Esophagus muscularis mucosa (tissue), 4 donors: ENCODE data around the gene GPC5.

Experiments
- EP300 ChIP-seq: sonication (generic); formaldehyde crosslinking; IDR thresholded peaks from one replicate; pipeline ENCODE4 v1.6.1; 2017; ENCODE audit warnings: antibody characterized with exemption
- POLR2A ChIP-seq: fragments of 450-650 bp; IDR thresholded peaks from one replicate; pipeline ENCODE4 v1.6.1; 2017; ENCODE audit warnings: antibody characterized with exemption, moderate library complexity, mild to moderate bottlenecking, low read depth
- POLR2AphosphoS5 ChIP-seq, 2 donors: sonication (generic); formaldehyde crosslinking; IDR thresholded peaks; one replicate each; pipeline ENCODE4 v1.6.1; 2017; ENCODE audit warnings: antibody characterized with exemption in 2 of 2
- TF ChIP-seq, protein P1 (sequence below), 3 experiments: fragments of 200-600 bp in 2 of 3; fragments of 450-650 bp in 1 of 3; sonication (generic) in 2 of 3; IDR thresholded peaks; one replicate each; pipeline ENCODE4 v1.5.1; 2017 to 2019; ENCODE audit warnings: antibody characterized with exemption in 3 of 3, mild to moderate bottlenecking in 2 of 3, moderate library complexity in 1 of 3

- TF ChIP-seq, protein P1, sequence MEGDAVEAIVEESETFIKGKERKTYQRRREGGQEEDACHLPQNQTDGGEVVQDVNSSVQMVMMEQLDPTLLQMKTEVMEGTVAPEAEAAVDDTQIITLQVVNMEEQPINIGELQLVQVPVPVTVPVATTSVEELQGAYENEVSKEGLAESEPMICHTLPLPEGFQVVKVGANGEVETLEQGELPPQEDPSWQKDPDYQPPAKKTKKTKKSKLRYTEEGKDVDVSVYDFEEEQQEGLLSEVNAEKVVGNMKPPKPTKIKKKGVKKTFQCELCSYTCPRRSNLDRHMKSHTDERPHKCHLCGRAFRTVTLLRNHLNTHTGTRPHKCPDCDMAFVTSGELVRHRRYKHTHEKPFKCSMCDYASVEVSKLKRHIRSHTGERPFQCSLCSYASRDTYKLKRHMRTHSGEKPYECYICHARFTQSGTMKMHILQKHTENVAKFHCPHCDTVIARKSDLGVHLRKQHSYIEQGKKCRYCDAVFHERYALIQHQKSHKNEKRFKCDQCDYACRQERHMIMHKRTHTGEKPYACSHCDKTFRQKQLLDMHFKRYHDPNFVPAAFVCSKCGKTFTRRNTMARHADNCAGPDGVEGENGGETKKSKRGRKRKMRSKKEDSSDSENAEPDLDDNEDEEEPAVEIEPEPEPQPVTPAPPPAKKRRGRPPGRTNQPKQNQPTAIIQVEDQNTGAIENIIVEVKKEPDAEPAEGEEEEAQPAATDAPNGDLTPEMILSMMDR (IDR thresholded peaks at IDR 0.05), result no peak
- TF ChIP-seq EP300 (no peak), POLR2AphosphoS5 (IDR thresholded peaks at IDR 0.05) (no peak), POLR2A (no peak)
Observed at GRCh38 chr13:92574499-92574898, 1176.1 kb downstream of the GPC5 start.
